Measurements from ENCODE around the gene EVI2B.
"Not testable (repeated sequence)": the region's sequence is repeated elsewhere in the genome, so short reads cannot be mapped to it uniquely, and the experiment has no call there.

EVI2B gene

GRCh38 chr17:31269578-31269983, 44.3 kb downstream of the EVI2B start:
- no peak for DNase-seq (ENCODE audit: low read depth in 2 of 2)

- no peak for DNase-seq (ENCODE audit: low read depth in 2 of 2)
Measured at GRCh38 chr17:31269036-31269577, 44.7 kb downstream of the EVI2B start.

DNA sequence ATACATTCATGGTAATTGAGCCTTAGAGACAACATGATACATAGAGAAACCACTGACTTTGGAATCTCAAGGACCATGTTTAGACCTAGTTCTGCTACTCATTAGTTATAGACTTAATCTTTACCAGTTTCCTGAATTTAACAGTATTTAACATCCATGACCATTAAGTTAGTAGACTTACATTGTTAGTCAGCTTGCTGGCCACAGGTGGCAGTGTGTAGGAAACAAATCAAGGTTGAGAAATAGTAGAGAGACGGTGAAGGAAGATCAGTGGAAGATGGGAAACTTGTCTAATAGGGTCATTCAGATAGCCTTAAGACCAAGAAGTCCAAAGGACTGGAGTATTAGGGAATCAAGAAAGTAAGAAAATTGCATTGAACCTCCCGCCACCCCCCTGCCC, 47.8 kb downstream of the EVI2B start:
- DNase-seq (ENCODE audit: low read depth in 2 of 2), result no peak

- DNase-seq (ENCODE audit: low read depth in 2 of 2), result not testable (repeated sequence)
Measured at GRCh38 chr17:31262923-31263322, 50.9 kb downstream of the EVI2B start.

GRCh38 chr17:31261601-31262000, 52.3 kb downstream of the EVI2B start:
- no peak for DNase-seq (ENCODE audit: low read depth in 2 of 2)

- no peak for DNase-seq (ENCODE audit: low read depth in 2 of 2)
Measured at GRCh38 chr17:31260151-31260550, 53.7 kb downstream of the EVI2B start.

DNA sequence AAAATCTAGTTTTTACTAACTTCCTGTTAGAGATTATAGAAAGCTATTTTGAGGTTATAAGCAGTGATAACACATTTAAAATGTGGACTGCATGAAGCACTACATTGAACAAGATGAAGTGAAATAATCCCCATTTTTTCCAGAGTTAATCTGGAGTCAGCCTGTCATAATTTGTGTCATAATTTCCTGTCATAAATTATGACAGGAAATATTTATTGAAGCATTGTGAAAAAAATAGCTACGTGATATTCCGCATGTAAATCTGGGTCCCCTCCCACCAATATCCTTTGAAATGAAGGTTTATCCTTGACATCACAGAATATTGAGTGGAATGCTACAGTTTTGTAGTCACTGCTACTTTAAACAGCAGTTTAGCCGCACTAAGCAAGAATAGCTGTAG, 56.9 kb downstream of the EVI2B start:
- no peak for DNase-seq (ENCODE audit: low read depth in 2 of 2)

GRCh38 chr17:31254654-31255053, 59.2 kb downstream of the EVI2B start:
- no peak for DNase-seq (ENCODE audit: low read depth in 2 of 2)
